ENCODE data around the gene TOMM20L. TPM values are rescaled to one million over a fixed set of nuclear protein-coding genes. Genes with fewer than 3 reads are reported as not detected.

TOMM20L gene
- total RNA-seq, 2 donors from 2014 or later: not detected

- Histone ChIP-seq H3K27ac (peak overlapping the region in 1 of 2 donors; percentile 41), H3K4me1 (peaks cover 0 to 10% of the 10 kb centered on the region in 2 donors), H3K27me3 (no peaks in the 10 kb centered on the region), H3K36me3 (no peaks in the 10 kb centered on the region), H3K4me3 (peak overlapping the region; percentile 41 to 58), H3K9me3 (no peaks in the 10 kb centered on the region)
- TF ChIP-seq CTCF (IDR thresholded peaks at IDR 0.05): no peak
- no peak for DNase-seq (ENCODE audit: low spot score)
Observed at GRCh38 chr14:58395562-58395811, 243 bp upstream of the TOMM20L start.

GRCh38 chr14:58397156-58397555 lies 1.4 kb downstream of the TOMM20L start:
- Histone ChIP-seq H3K4me3 (no peak overlapping the region), H3K27ac (no peak overlapping the region), H3K4me1 (peaks cover 0 to 10% of the 10 kb centered on the region in 2 donors), H3K27me3 (no peaks in the 10 kb centered on the region), H3K36me3 (no peaks in the 10 kb centered on the region), H3K9me3 (no peaks in the 10 kb centered on the region)
- TF ChIP-seq CTCF (IDR thresholded peaks at IDR 0.05): no peak
- DNase-seq (ENCODE audit: low spot score): no peak

- no peaks in the 10 kb centered on the region for H3K36me3 ChIP-seq
Observed at GRCh38 chr14:58398495-58398894, 2.8 kb downstream of the TOMM20L start.

GRCh38 chr14:58398895-58399294 lies 3.2 kb downstream of the TOMM20L start:
- Histone ChIP-seq H3K9me3 (no peaks in the 10 kb centered on the region), H3K27ac (no peak overlapping the region), H3K27me3 (no peaks in the 10 kb centered on the region), H3K4me1 (peaks cover 0 to 10% of the 10 kb centered on the region in 2 donors), H3K36me3 (no peaks in the 10 kb centered on the region), H3K4me3 (no peak overlapping the region)
- DNase-seq (ENCODE audit: low spot score): no peak
- TF ChIP-seq CTCF (IDR thresholded peaks at IDR 0.05): no peak

More at GRCh38 chr14:58398495-58398894, 2.8 kb downstream of the TOMM20L start:
- H3K27ac ChIP-seq: no peak overlapping the region
- no peaks in the 10 kb centered on the region for H3K27me3 ChIP-seq
- no peak for DNase-seq (ENCODE audit: low spot score)
- no peak for TF ChIP-seq CTCF (IDR thresholded peaks at IDR 0.05)
- H3K9me3 ChIP-seq: no peaks in the 10 kb centered on the region
- no peak overlapping the region for H3K4me3 ChIP-seq
- peaks cover 0 to 10% of the 10 kb centered on the region in 2 donors for H3K4me1 ChIP-seq

GRCh38 chr14:58401587-58401986 lies 5.9 kb downstream of the TOMM20L start:
- H3K9me3 ChIP-seq: no peaks in the 10 kb centered on the region
- H3K27ac ChIP-seq: no peak overlapping the region
- DNase-seq (ENCODE audit: low spot score): no peak
- no peaks in the 10 kb centered on the region for H3K4me1 ChIP-seq
- no peaks in the 10 kb centered on the region for H3K27me3 ChIP-seq
- TF ChIP-seq CTCF (IDR thresholded peaks at IDR 0.05): no peak
- no peak overlapping the region for H3K4me3 ChIP-seq
- no peaks in the 10 kb centered on the region for H3K36me3 ChIP-seq

GRCh38 chr14:58408681-58409215 lies 13.0 kb downstream of the TOMM20L start:
- TF ChIP-seq CTCF (IDR thresholded peaks at IDR 0.05): no peak
- DNase-seq (ENCODE audit: low spot score): no peak
- Histone ChIP-seq H3K36me3 (peaks cover 40% of the 10 kb centered on the region), H3K27ac (no peak overlapping the region), H3K27me3 (no peaks in the 10 kb centered on the region), H3K4me1 (no peaks in the 10 kb centered on the region), H3K4me3 (no peak overlapping the region), H3K9me3 (no peaks in the 10 kb centered on the region)

Measured in right atrium auricular region (tissue), 2 donors.